Activated gamma-delta T cell treated with Interleukin-2 at 50 U/mL for 16 hours (primary cell): ENCODE measurements around the gene MAPK1.
"Not testable (repeated sequence)": the region's sequence is repeated elsewhere in the genome, so short reads cannot be mapped to it uniquely, and the experiment has no call there.

Source experiments
- DNase-seq: peaks from one replicate; pipeline ENCODE4 v3.0.0-alpha.2; 2020

Gene MAPK1

GRCh38 chr22:21817497-21817853 lies 50.0 kb downstream of the MAPK1 start:
- not testable (repeated sequence) for DNase-seq

- DNase-seq: peak; percentile 15
Observed at GRCh38 chr22:21816787-21817496, 50.5 kb downstream of the MAPK1 start.

GRCh38 chr22:21816472-21816786 lies 51.0 kb downstream of the MAPK1 start:
- DNase-seq: no peak

GRCh38 chr22:21815958-21816357 lies 51.5 kb downstream of the MAPK1 start:
- DNase-seq: no peak

- DNase-seq: no peak
Observed at GRCh38 chr22:21815357-21815756, 52.1 kb downstream of the MAPK1 start.

- no peak for DNase-seq
Observed at GRCh38 chr22:21811982-21812381, 55.5 kb downstream of the MAPK1 start.

- no peak for DNase-seq
Observed at GRCh38 chr22:21807544-21808529, 59.6 kb downstream of the MAPK1 start.

- not testable (repeated sequence) for DNase-seq
Observed at GRCh38 chr22:21805325-21805724, 62.1 kb downstream of the MAPK1 start.

GRCh38 chr22:21803811-21804249 lies 63.6 kb downstream of the MAPK1 start:
- DNase-seq: no peak

GRCh38 chr22:21802673-21803072 lies 64.8 kb downstream of the MAPK1 start:
- no peak for DNase-seq

- DNase-seq: no peak
Observed at GRCh38 chr22:21802056-21802455, 65.4 kb downstream of the MAPK1 start.

- DNase-seq: not testable (repeated sequence)
Observed at GRCh38 chr22:21801304-21801644, 66.2 kb downstream of the MAPK1 start.

GRCh38 chr22:21800552-21801303 lies 66.7 kb downstream of the MAPK1 start:
- no peak for DNase-seq

GRCh38 chr22:21797444-21798221 lies 69.8 kb downstream of the MAPK1 start:
- DNase-seq: no peak

GRCh38 chr22:21796863-21797262 lies 70.6 kb downstream of the MAPK1 start:
- DNase-seq: no peak

- DNase-seq: no peak
Observed at GRCh38 chr22:21796231-21796630, 71.2 kb downstream of the MAPK1 start.

GRCh38 chr22:21793716-21794115 lies 73.7 kb downstream of the MAPK1 start:
- not testable (repeated sequence) for DNase-seq

- DNase-seq: no peak
Observed at GRCh38 chr22:21791635-21792625, 75.5 kb downstream of the MAPK1 start.

GRCh38 chr22:21790849-21791610 lies 76.4 kb downstream of the MAPK1 start:
- DNase-seq: not testable (repeated sequence)

- no peak for DNase-seq
Observed at GRCh38 chr22:21790359-21790758, 77.1 kb downstream of the MAPK1 start.

GRCh38 chr22:21787565-21787964 lies 79.9 kb downstream of the MAPK1 start:
- DNase-seq: not testable (repeated sequence)
